GM12872 (cell line): ENCODE data around the gene VEGFC.

Experiments
- CTCF ChIP-seq: IDR thresholded peaks from 3 replicates; pipeline ENCODE4 v1.5.1; 2011; ENCODE audit warnings: low read depth, mild to moderate bottlenecking, low read length, moderate library complexity; ENCODE audit not compliant: insufficient read depth

Gene VEGFC

GRCh38 chr4:176792326-176793059, at the start of gene VEGFC:
Gene VEGFC, minus strand, starts transcription at chr4:176792922. Its CDS starts 611 bp downstream, at chr4:176792311.
- TF ChIP-seq CTCF, result no peak

GRCh38 chr4:176841711-176842112, 49.0 kb upstream of the VEGFC start:
- TF ChIP-seq CTCF, result no peak

- no peak for TF ChIP-seq CTCF
Observed at GRCh38 chr4:176840166-176840565, 47.4 kb upstream of the VEGFC start.

- TF ChIP-seq CTCF, result no peak
Observed at GRCh38 chr4:176839656-176840055, 46.9 kb upstream of the VEGFC start.

- no peak for TF ChIP-seq CTCF
Observed at GRCh38 chr4:176838601-176839433, 46.1 kb upstream of the VEGFC start.

GRCh38 chr4:176837169-176837895, 44.6 kb upstream of the VEGFC start:
- TF ChIP-seq CTCF, result no peak

- TF ChIP-seq CTCF, result no peak
Observed at GRCh38 chr4:176834531-176834930, 41.8 kb upstream of the VEGFC start.
